HepG2 (cell line): ENCODE results near the gene CNNM2. TPM values are rescaled to one million over a fixed set of nuclear protein-coding genes. Genes with fewer than 3 reads are reported as not detected.

Experiments
- ATF1 ChIP-seq: IDR thresholded peaks from 2 replicates; pipeline ENCODE4 v1.6.1; 2016; ENCODE audit warnings: mild to moderate bottlenecking, control low read depth
- CC2D1A ChIP-seq: sonication (generic); formaldehyde crosslinking; IDR thresholded peaks from 2 replicates; pipeline ENCODE4 v1.8.1; 2023; ENCODE audit warnings: mild to moderate bottlenecking, missing genetic modification reagents
- CHD2 ChIP-seq: IDR thresholded peaks from 2 replicates; pipeline ENCODE4 v1.6.1; 2011; ENCODE audit warnings: low read depth, low read length, improper control_type of control experiment
- HNRNPH1 ChIP-seq: fragments of 200-400 bp; formaldehyde crosslinking; optimal IDR thresholded peaks from 2 replicates; pipeline ENCODE3; 2017; ENCODE audit warnings: mild to moderate bottlenecking, low read depth, low read length
- HNRNPLL ChIP-seq: fragments of 200-400 bp; formaldehyde crosslinking; IDR thresholded peaks from 2 replicates; pipeline ENCODE4 v1.6.1; 2017; ENCODE audit warnings: mild to moderate bottlenecking, low read depth, low read length; ENCODE audit not compliant: poor library complexity, severe bottlenecking
- IRX3 ChIP-seq: sonication (generic); formaldehyde crosslinking; IDR thresholded peaks from 2 replicates; pipeline ENCODE4 v1.8.1; 2023; ENCODE audit warnings: mild to moderate bottlenecking, low read depth, missing genetic modification reagents, borderline replicate concordance
- KLF6 ChIP-seq: IDR thresholded peaks from 2 replicates; pipeline ENCODE4 v1.8.0; 2016; ENCODE audit warnings: missing biosample characterization, missing genetic modification reagents
- NCOA1 ChIP-seq: sonication (generic); formaldehyde crosslinking; IDR thresholded peaks from 2 replicates; pipeline ENCODE4 v1.9.0; 2021; ENCODE audit warnings: missing genetic modification reagents
- NR3C1 ChIP-seq: sonication (generic); formaldehyde crosslinking; IDR thresholded peaks from 2 replicates; pipeline ENCODE4 v1.4.0; 2020; ENCODE audit warnings: missing genetic modification reagents
- RFX5 ChIP-seq: IDR thresholded peaks from 2 replicates; pipeline ENCODE4 v1.6.1; 2011; ENCODE audit warnings: low read depth, low read length, improper control_type of control experiment
- SALL2 ChIP-seq: sonication (generic); formaldehyde crosslinking; IDR thresholded peaks from 2 replicates; pipeline ENCODE4 v1.8.1; 2023; ENCODE audit warnings: mild to moderate bottlenecking, missing genetic modification reagents, inconsistent platforms
- SMC3 ChIP-seq: IDR thresholded peaks from 2 replicates; pipeline ENCODE4 v1.6.1; 2011; ENCODE audit warnings: low read length, improper control_type of control experiment
- SNAPC2 ChIP-seq: sonication (generic); formaldehyde crosslinking; IDR thresholded peaks from 2 replicates; pipeline ENCODE4 v1.8.1; 2022; ENCODE audit warnings: mild to moderate bottlenecking, missing genetic modification reagents
- SP140L ChIP-seq: sonication (generic); formaldehyde crosslinking; IDR thresholded peaks from 2 replicates; pipeline ENCODE4 v1.4.0; 2020; ENCODE audit warnings: missing genetic modification reagents, borderline replicate concordance
- TBP ChIP-seq: sonication (generic); formaldehyde crosslinking; IDR thresholded peaks from 2 replicates; pipeline ENCODE4 v1.5.0; 2020; ENCODE audit warnings: missing genetic modification reagents
- ZNF282 ChIP-seq: fragments of 450-650 bp; IDR thresholded peaks from 2 replicates; pipeline ENCODE4 v1.6.1; 2018; ENCODE audit not compliant: partially characterized antibody
- ZNF317 ChIP-seq: sonication (generic); formaldehyde crosslinking; IDR thresholded peaks from 2 replicates; pipeline ENCODE4 v1.5.0; 2020; ENCODE audit warnings: mild to moderate bottlenecking, missing genetic modification reagents
- ZNF577 ChIP-seq: sonication (generic); formaldehyde crosslinking; IDR thresholded peaks from 2 replicates; pipeline ENCODE4 v1.4.0; 2020; ENCODE audit warnings: mild to moderate bottlenecking, low read depth, missing genetic modification reagents, borderline replicate concordance
- ZNF687 ChIP-seq: sonication (generic); formaldehyde crosslinking; IDR thresholded peaks from 2 replicates; pipeline ENCODE4 v1.5.1; 2020; ENCODE audit warnings: mild to moderate bottlenecking, missing genetic modification reagents, moderate library complexity
- ZNF781 ChIP-seq: sonication (generic); formaldehyde crosslinking; IDR thresholded peaks from 2 replicates; pipeline ENCODE4 v1.5.1; 2020; ENCODE audit warnings: borderline replicate concordance, mild to moderate bottlenecking, missing genetic modification reagents; ENCODE audit errors: not compliant biosample characterization
- ZNF788 ChIP-seq: sonication (generic); formaldehyde crosslinking; IDR thresholded peaks from 2 replicates; pipeline ENCODE4 v1.5.0; 2020; ENCODE audit warnings: mild to moderate bottlenecking, missing genetic modification reagents, borderline replicate concordance
- polyA plus RNA-seq, 8 experiments: library from polyadenylated mRNA; depleted of rRNA in 3 of 8; stranded (reverse) in 7 of 8; unstranded in 1 of 8; fragments of >200 nt; fragmentation: Illumina TruSeq in 4 of 8; extraction: Trizol in 4 of 8; gene quantifications; 2 replicates each; pipeline versions ENCODE4 v1.2.1 to v1.2.3, GENCODE V29; 2011 to 2016; ENCODE audit warnings: low read depth in 4 of 8, missing spikeins in 1 of 8, mixed read lengths in 1 of 8; ENCODE audit not compliant: insufficient read depth in 1 of 8
- total RNA-seq, 5 experiments: library from RNA; depleted of rRNA; stranded (reverse); fragments of >200 nt; fragmentation: Illumina TruSeq; extraction: Trizol; gene quantifications; 2 replicates each; pipeline ENCODE4 v1.2.3, GENCODE V29; 2016; ENCODE audit warnings: low read depth in 1 of 5
- TF ChIP-seq, protein P1 (sequence below): sonication (generic); formaldehyde crosslinking; IDR thresholded peaks from 2 replicates; pipeline ENCODE4 v1.8.1; 2023; ENCODE audit warnings: mild to moderate bottlenecking, missing genetic modification reagents, borderline replicate concordance
- TF ChIP-seq, protein P2 (sequence below): IDR thresholded peaks from 2 replicates; pipeline ENCODE4 v1.6.1; 2016; ENCODE audit warnings: missing biosample characterization, missing genetic modification reagents, low read depth

Gene CNNM2
- total and polyA plus RNA-seq, 2 of the 13 experiments (the other 11 are each of a cell fraction or from before 2014, with no cell fraction given) = 7.1 to 9.0 TPM

DNA sequence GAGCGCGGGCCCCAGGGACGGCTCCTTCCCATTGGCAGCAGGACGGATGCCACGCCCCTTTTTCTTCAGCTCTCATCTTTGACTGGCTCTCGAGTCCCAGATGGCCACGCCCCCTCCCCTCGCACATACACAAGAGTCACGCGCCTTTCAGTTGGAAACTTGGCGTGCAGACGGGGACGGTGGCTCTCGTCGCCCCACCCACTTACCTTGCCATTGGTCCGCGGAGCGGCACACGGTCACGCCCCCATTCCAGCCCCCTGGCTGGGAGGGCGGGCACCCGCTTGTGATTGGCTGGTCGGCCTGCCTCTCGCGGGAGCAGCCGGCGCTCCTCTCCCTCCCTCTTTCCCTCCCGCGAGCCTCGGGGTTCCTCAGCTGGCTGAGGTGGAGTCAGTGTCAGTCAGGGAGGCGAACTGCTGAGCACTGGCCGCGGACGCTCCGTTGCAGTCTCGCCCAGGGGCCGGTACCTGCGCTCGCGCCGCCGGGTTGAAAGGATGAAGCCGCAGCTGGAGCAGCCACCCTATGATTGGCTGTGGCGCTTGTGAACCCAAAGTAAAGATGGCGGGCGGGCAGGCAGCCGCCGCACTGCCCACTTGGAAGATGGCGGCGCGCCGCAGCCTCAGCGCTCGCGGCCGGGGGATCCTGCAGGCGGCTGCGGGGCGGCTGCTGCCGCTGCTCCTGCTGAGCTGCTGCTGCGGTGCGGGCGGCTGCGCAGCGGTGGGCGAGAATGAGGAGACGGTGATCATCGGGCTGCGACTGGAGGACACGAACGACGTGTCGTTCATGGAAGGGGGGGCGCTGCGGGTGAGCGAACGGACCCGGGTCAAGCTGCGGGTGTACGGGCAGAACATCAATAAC, at the start of gene CNNM2 (continued):
- no peak for TF ChIP-seq NR3C1 (CRISPR knock-in tag)
- no peak for TF ChIP-seq RFX5
- TF ChIP-seq ZNF317 (CRISPR knock-in tag) = no peak
- TF ChIP-seq ZNF687 (CRISPR knock-in tag) = peak; percentile 71
- TF ChIP-seq, protein P1, sequence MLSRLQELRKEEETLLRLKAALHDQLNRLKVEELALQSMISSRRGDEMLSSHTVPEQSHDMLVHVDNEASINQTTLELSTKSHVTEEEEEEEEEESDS (CRISPR knock-in tag) = no peak
- TF ChIP-seq CHD2 = peak; percentile 93
- no peak for TF ChIP-seq ZNF577 (CRISPR knock-in tag)
- TF ChIP-seq SALL2 = peak; percentile 50; the same call in 1 of the 2 replicates
- no peak for TF ChIP-seq ZNF282
- TF ChIP-seq SP140L (CRISPR knock-in tag) = no peak
- TF ChIP-seq KLF6 (CRISPR knock-in tag) = peak; percentile 27; the same call in 1 of the 2 replicates
- TF ChIP-seq ZNF788 (CRISPR knock-in tag) = no peak
- TF ChIP-seq SNAPC2 (CRISPR knock-in tag) = no peak; the same call in 1 of the 2 replicates
- TF ChIP-seq, protein P2, sequence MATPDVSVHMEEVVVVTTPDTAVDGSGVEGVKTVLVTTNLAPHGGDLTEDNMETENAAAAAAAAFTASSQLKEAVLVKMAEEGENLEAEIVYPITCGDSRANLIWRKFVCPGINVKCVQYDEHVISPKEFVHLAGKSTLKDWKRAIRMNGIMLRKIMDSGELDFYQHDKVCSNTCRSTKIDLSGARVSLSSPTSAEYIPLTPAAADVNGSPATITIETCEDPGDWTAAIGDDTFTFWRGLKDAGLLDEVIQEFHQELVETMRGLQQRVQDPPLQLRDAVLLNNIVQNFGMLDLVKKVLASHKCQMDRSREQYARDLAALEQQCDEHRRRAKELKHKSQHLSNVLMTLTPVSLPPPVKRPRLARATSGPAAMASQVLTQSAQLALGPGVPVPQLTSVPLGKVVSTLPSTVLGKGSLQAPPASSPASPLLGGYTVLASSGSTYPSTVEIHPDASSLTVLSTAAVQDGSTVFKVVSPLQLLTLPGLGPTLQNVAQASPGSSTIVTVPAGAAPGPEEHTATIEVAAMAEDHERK = no peak
- no peak for TF ChIP-seq SMC3
- no peak for TF ChIP-seq ZNF781
- TF ChIP-seq CC2D1A (CRISPR knock-in tag) = no peak
- no peak for TF ChIP-seq TBP (CRISPR knock-in tag)
- TF ChIP-seq IRX3 (CRISPR knock-in tag) = no peak
- no peak for TF ChIP-seq NCOA1
- TF ChIP-seq HNRNPH1 = no peak
- no peak for TF ChIP-seq HNRNPLL
- TF ChIP-seq ATF1 (CRISPR knock-in tag) = no peak; the same call in 1 of the 2 replicates
